AG10803 (cell line): Measurements from ENCODE around the gene FBXL16.

ENCODE experiments used
- DNase-seq: peaks from one replicate; pipeline ENCODE4 v3.0.0; 2010; ENCODE audit warnings: low read depth
- H3K4me3 ChIP-seq: 2 replicates; pipeline ENCODE4 v1.5.1; 2011; ENCODE audit warnings: mild to moderate bottlenecking, low read length, control low read depth
- CTCF ChIP-seq: conservative IDR thresholded peaks from 2 replicates; pipeline ENCODE4 v1.5.1; 2011; ENCODE audit warnings: mild to moderate bottlenecking, low read length, control low read depth, inconsistent platforms

Gene FBXL16

GRCh38 chr16:704552-705380 is 835 bp downstream of the FBXL16 start:
- DNase-seq, result no peak
- H3K4me3 ChIP-seq, result no peak overlapping the region
- TF ChIP-seq CTCF, result no peak

- no peak for DNase-seq
- no peak overlapping the region for H3K4me3 ChIP-seq
- no peak for TF ChIP-seq CTCF
Observed at GRCh38 chr16:704047-704446, 1.6 kb downstream of the FBXL16 start.

DNA sequence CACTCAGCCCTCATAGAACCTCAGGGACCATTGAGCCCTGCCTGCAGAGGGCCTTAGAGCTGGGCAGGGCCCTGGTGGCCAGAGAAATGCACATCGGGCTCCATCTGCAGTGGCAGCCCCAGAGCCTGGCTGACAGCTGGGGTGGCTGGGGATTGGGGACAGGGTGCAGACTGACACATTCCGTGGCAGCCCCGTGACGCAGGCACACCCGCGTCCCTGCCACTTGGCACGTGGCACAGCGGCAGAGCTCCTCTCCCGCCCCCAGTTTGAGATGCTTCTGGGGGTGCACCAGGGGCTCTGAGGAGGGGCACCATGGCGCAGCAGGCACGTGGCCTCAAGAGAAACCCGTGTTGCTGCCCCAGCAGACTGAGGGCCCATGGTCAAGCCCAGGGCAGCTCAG is 2.2 kb downstream of the FBXL16 start:
- no peak for DNase-seq
- H3K4me3 ChIP-seq, result no peak overlapping the region
- TF ChIP-seq CTCF, result no peak

DNA sequence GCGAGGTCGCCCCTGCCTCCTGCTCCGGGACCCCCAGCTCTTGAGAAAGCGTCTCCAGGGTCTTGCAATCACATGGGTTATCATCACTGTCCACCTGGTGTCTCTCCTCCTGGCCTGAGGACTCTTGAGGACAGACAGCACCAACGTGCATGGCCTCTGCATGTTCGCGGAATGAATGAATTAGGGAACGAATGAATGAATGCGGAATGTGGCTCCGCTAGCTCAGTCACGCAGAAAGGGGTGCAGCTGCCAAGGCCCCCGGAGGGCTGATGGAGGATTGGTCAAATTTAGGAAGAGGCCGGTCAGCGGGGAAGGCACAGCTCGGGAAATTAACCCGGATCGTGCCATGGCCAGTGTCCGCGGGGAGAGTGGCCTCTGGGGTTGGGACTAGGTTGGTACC is 3.3 kb downstream of the FBXL16 start:
- TF ChIP-seq CTCF, result no peak
- no peak for DNase-seq
- no peak overlapping the region for H3K4me3 ChIP-seq

DNA sequence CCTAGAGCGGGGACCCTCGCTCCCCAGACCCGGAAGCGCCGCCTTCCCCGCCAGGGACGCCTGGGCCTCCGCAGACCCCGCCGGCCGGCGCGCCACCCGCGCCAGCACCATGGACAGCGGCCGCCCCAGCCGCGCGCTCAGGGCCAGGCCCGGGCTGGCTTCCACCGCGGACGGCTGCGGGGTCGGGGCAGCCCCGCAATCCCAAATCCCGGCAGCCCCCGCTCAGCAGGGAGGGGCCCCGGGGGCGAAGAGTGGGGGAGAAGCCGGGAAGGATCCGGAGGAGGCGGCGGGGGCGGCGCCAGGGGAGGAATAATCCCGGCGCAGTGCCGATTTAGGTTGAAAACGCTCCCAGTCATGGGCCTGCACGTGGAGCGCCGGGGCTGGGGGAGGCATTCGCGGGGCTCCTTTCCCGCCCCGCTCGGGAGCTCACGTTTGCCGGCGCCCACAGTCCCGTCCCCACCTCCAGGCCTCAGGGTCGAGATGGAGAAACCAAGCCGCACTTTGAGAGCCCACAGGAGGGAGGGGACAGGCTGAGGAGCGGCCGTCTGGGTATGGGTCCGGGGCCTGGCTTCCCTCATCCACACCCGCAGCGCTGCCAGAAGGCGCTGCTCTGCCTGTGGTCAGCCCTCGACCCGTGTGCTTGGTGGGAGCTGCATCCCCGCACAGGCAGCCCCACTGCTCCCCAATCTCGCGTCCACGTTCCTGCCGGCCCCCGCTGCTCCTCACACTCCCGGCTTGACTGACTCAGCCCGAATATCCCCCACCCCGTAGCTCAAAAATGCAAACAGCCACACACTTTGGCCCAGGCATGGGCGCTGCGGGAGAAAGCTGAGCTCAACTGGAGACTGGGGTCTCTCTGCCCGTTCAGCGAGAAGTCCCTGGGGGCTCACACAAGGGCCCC is 4.7 kb downstream of the FBXL16 start:
- no peak for TF ChIP-seq CTCF
- no peak overlapping the region for H3K4me3 ChIP-seq
- no peak for DNase-seq

GRCh38 chr16:698911-699671 is 6.5 kb downstream of the FBXL16 start:
- no peak overlapping the region for H3K4me3 ChIP-seq
- no peak for TF ChIP-seq CTCF
- DNase-seq, result no peak
